Anterior cingulate cortex (tissue), 58 donors: ENCODE data around the gene PIK3CD.
"Not testable (repeated sequence)": the region's sequence is repeated elsewhere in the genome, so short reads cannot be mapped to it uniquely, and the experiment has no call there.

Experiments
- DNase-seq, 58 donors: peaks; one replicate each; lab custom pipeline; 2025; lab: John Stamatoyannopoulos, UW

PIK3CD gene

DNA sequence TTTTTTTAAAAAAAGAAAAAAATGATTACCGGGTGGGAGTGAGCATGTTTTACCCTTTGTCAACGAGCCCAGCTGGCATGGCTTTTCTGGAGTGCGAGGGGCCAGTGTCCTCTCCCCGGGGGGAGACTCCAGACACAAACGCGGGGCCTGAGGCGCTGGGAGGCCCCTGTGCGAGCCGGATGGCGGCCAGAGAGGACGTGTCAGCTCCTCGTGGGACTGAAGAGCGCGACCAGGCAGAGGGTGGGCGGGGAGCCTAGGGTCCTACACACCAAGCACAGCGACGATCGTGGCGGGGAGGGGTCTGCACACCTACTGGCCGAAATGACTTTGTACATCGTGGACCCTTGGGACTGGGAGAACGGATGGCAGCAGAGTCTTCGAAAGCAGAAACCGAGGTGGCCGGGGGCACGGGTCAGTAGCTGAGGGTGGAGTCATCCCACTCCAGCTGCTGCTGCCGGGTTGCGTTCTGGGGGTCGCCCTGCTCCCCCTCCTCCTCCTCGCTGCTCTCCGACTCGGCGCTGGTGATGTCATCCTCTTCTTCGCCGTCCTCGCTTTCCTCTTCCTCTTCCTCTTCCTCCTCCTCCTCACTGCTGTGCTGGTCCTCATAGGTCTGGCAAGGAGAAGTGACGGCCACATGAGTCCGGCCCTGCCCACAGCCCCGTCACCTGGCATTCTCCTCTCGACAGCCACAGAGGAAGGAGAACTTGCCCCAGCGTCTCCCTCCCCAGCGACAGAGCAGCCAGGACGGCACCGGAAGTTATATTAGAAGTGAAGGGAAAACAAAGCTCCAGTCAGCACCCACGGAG, 78.8 kb downstream of the PIK3CD start:
- DNase-seq, result peak in 20 of 58 donors; percentile 7 to 41 (median 24)

DNA sequence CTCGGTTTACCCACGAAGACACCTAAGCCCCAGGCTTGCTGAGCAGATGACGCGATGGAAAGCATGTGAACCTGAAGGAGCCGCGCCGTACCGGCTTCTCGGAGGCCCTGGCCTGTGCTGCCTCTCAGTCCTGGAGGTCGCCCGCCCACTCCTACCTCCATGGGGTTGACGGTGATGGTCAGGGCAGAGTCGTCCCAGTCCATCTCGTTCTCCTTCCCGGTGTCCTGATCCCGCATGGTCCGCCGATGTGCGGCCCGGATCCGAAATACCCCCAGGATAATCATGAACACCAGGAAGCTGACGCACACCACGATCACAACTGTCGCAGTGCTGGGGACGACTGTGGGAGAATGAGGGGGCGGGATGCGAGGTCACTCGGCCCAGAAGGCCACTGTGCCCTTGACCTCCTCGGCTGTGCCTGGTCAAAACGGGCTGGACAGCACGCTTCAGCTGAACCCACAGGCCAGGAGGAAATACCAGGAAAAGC, 79.6 kb downstream of the PIK3CD start:
- no peak for DNase-seq

DNA sequence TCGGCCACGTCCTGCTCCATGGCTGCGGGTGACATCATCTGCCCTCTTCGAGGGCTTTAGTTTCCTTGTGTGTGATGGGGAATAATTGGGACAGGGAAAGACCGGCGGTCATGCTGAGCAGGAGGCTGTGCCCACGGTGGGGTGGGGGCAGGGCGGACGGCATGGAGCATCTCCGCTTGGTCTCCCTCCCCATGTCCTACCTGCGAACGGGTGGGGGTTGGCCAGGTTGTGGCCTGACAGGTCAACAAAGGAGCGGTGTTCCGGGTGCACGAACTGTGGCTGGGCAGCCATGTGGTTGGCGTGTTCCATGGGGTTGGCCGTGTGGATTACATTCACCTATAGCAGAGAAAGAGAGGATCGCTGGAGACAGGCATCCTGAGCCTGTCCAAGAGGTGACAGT, 80.0 kb downstream of the PIK3CD start:
- no peak for DNase-seq

DNA sequence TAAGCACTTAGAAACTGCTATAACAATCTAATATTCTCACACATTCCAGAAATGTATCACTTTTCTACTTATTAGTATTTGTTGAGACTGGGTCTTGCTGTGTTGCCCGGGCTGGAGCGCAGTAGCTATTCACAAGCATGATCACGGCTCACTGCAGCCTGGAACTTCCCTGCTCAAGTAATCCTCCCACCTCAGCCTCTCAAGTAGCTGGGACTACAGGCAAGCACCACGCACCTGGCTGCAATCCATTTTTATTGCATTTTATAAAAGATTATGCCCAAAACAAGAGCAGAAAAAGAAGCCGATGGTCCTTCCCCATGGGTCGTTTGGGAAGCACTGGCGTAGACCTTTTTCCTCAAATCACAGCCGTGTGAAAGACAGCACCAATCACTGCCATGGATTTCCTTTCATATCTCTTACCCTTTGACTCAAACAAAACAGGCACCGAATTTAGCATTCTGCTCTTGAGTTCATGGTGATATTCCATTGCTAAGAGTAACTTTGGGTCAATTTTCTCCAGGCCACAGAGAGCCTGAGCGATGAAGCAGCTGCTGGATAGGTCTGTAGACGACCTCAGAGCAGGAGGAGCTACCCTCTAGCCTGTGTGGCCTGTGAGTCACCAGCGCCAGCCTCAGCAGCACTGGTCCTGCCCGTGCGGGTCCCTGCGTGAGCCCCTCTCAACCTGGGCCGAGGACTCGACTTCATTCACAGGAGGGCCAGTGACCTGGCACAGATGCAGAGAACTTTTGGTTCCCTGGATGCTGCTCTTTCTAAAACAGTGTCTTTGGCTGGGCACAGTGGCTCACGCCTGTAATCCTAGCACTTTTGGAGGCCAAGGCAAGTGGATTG, 80.8 kb downstream of the PIK3CD start:
- peak in 11 of 58 donors; percentile 7 to 65 (median 18) for DNase-seq

DNA sequence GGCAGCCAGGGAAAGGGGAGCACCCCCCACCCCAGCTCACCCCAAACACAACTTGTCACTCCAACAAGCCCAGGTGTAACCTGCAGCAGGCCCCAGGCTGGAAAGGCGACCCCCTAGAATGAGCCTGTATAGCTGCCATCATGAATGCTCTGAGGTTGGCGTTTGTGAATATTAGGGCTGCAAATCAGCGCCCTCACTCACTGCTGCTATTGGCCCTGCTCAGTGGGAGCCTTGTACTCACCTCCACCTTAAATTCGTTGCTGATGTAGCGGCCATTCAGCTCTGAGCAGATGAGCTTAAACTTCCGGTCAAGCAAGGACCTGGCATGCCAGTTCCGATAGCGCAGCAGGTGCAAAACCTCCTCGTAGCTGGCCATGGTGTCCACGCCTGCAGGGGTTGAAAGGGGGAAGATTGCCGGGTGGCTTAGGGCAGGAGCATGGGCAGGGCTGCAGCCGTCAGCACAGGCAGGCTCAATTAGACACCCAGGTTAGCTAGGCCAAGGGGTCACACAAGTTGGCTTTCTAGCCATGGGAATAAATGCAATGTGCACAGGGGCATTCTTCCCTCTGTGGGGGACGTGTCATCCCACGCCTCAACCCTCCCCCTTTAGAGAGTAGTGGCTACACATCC, 81.7 kb downstream of the PIK3CD start:
- DNase-seq, result no peak

DNA sequence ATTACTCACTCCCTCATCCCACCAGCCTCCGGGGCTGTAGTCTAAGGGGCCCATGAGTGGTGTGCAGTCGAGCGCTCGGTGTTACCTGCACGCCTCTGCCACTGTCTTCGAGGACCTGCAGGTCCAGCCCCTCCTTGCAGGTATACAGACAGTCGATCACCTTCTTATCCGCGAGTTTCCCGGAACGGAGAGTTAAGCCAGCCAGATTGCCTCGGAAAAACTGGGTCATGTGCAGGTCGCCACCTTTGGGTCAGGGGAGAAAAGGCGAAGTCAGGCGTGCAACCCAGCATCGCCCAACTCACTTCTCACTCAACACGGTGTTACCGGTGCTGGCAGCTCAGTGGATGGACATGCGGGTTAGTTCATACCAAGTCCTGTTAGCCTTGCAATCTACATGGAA, 84.3 kb downstream of the PIK3CD start:
- no peak for DNase-seq

DNA sequence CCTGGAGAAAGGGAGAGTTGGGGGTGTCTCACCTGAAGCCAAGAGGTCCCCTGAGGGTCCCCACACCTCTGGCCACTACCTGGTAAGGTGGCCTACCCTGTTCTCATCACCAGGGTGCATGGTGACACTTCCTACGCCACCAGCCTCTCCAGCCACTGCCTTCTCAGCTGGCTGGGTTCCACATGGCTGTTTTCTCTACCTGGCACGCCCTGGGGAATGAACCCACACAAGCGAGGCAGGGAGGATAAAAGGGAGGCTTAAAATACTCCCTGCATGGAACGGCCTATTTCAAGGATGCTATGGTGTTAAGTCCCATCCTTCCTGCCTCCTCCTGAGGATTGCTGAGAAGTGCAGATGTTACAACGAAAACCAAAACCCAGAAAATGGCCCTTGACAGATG, 84.7 kb downstream of the PIK3CD start:
- peak in 1 of 58 donors; percentile 15 for DNase-seq

DNA sequence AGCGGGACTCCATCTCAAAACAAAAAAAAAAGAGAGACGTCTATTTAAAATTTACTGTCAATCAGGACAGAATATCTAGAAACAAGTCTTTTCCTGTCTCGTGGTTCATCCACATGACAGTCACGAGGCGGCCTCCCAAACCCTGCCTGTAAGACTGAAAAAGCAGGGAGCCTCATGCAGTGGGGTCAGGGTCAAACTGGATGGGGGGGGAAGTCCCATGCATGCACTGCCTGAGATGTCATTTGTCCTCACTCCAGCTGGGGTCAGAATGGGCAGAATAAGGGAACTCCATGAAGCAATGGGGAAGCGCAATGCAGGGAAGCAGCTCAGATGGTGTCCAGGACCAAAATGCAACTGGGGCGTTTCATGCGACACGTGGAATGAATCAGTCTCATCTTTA, 85.5 kb downstream of the PIK3CD start:
- DNase-seq, result peak in 1 of 58 donors; percentile 15

DNA sequence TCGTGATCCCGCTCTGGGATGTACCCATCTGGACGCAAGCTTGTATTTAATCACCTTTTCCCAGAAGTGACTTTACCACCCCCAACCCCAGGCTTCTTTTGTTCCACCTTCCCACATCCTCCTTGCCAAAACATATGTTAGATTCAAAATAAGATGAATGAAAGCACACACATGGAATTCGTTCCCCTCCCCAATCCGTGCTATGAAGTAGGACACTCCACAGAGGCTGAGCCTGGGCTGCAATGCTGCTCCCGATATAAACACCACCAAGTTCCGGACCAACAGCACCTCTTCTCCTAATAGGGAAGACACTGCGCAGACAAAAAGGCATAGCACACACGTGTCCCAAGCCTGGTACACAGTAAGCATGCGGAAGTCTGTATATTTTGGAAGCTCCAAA, 86.1 kb downstream of the PIK3CD start:
- peak in 1 of 58 donors; percentile 17 for DNase-seq

DNA sequence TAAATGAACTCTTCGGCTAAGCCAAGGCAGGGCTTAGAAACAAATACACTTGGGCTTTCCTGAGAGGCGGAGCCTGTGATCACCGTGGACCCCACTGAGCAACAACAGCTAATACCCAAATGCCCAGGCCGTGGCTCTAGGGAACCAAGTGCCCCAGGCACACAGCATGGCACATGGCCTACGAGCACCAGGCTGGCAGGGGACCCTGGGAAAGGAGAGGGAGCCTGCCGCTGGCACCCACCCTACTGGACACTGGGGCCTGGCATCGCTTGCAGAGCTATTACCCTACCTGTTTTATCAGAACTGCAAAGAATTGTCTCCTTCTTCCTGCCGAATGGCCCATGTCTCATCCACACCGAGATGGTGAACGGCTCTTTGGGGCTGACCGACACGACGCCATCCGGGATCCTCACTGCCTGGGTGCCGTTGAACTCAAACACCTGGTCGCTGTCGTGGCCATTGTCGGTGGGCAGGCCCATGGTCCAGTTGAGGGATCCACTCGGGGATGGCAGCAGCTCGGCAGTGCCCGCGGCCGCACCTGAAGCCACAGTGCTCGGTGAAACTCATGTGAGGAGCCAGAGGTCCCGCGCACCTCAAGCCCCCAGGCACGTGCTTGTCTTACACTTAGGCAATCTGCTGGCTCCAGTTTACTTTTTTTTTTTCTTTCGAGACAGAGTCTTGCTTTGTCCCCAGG, 92.7 kb downstream of the PIK3CD start:
- DNase-seq, result no peak

DNA sequence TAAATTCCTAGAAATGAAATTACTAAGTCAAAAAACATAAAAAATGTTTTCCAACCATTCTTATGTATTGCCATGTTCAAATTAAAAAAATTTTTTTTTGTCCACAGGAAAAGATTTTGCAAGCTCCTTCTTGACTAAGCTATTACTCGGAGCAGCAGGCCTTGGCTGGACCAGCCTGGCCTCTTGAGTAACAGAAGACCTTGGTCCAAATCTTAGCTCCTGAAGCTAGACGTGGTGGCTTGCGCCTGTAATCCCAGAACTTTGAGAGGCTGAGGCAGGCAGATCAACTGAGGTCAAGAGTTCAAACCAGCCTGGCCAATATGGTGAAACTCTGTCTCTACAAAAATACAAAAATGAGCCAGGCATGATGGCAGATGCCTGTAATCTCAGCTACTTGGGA, 94.7 kb downstream of the PIK3CD start:
- no peak for DNase-seq

DNA sequence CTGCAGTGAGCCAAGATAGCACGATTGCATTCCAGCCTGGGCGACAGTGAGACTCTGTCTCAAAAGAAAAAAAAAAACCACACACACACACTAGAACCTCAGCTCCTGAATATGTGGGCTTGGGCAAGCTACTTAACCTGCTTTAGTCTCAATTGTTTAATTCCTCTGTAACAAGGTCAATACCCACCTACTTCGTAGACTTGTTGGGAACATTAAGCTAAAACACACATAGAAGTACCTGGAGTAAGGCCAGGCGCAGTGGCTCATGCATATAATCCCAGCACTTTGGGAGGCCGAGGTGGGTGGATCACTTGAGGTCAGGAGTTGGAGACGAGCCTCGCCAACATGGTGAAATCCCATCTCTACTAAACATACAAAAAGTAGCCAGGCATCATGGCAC, 95.1 kb downstream of the PIK3CD start:
- no peak for DNase-seq

DNA sequence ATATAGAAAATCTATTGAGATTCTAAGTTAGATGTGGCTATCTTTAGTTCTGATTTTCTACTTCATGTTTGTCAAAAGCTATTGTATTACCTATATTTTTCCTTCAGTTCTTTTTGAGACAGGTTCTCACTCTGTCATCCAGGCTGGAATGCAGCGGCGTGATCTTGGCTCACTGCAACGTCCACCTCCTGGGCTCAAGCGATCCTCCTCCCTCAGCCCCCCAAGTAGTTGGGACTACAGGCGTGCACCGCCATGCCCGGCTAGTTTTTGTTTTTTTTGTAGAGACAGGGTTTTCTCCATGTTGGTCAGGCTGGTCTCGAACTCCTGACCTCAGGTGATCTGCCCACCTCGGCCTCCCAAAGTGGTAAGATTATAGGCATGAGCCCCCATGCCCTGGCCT, 96.9 kb downstream of the PIK3CD start:
- DNase-seq, result not testable (repeated sequence)

DNA sequence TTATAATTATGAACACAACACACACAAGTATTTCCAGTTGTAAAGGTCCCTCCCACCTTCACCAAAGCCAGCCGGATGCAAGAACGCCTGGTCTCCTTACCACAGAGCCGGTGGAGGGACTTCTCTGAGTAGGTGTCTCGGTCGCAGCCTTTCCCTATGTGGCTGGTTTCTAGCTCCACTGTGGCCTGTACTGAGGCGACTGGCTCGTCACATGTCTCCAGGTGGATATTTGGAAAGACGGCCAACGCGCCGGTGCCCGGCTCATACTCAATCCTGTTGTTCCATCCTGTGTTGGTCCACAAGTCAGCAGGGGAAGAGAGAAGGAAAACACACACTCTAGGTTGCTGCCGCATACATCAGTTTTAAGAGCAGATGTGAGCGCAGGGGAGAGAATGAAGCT, 97.8 kb downstream of the PIK3CD start:
- no peak for DNase-seq

DNA sequence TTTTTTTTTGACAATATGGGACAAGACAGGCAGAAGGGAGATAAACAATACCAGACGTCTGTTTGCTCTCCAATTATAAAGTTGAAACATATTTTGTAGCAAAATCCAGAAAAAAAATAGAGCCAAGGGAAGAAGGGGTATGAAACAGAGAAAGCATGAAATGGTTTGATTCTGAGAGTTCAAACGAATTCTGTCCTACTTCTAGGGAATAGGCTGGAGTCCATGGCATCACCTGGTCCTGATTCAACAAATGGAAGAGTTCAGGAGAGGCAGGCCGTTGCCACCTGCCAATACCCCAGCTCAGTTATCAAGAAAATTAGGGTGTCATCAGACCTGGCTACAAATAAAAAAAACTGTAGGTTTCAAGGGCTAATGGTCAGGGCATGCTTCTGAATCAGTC, 100.4 kb downstream of the PIK3CD start:
- no peak for DNase-seq

DNA sequence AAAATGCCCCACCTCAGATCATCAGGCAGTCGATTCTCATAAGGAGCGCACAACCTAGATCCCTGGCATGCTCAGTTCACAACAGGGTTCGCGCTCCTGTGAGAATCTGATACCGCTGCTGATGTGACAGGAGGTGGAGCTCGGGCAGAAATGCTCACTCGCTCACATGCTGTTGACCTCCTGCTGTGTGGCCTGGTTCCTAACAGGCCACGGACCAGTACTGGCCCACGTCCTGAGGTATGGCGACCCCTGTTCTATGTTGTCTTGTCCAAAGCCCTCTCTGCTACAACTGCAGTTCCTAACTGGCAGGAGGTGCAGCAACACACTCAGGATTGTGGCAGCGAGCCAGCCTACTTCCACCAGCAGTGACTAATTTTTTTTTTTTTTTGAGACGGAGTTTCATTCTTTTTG, 101.6 kb downstream of the PIK3CD start:
- peak in 10 of 58 donors; percentile 8 to 42 (median 28) for DNase-seq

DNA sequence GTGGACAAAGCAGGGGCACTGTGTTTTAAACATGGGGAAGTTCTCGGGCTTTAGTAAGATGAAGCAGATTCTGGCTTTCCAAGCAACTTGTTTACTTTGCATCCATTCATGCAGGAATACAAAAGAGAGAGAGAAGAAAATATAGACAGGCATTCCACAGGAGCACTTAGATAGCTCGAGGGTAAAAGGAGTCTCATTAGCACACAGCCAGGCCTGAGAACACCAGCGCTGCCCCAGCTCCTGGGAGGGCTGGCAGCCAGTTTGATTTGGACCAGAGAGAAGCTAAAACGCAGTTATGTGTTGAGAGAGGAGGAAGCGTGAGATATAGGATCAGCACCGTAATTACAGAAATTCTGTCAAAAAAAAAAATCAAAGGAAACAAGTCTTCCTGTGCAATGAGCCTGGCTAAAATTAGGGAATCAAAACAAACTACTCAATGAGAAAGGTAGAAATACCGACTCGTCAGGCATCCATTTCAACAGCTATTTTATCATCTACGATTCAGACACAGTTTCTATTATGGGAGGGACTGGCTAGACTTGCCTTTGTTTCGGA, 104.0 kb downstream of the PIK3CD start:
- DNase-seq, result no peak

DNA sequence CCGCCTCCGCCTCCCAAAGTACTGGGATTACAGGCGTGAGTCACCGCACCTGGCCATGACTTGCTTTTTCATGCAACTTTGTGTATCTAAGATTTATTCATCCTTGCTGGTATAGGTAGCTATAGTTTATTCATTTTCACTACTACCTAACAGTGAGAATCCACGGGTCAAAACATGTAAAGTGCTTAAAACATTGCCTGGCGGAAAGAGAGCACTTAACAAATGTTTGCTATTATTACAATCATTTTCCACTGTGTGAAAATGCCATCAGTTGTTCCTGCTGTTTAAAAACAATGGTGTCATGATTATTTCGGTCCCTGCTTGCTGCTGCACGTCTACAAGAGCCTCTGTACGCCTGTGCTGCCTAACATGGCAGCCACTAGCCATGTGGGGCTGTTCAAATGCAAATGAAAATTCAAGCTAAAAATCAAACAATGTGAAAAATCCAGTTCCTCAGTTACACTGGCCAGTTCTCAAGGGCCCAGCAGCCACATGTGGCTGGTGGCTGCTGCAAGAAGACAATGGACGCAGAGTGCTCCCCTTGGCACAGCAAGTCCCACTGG, 107.1 kb downstream of the PIK3CD start:
- peak in 6 of 58 donors; percentile 5 to 19 (median 18) for DNase-seq

DNA sequence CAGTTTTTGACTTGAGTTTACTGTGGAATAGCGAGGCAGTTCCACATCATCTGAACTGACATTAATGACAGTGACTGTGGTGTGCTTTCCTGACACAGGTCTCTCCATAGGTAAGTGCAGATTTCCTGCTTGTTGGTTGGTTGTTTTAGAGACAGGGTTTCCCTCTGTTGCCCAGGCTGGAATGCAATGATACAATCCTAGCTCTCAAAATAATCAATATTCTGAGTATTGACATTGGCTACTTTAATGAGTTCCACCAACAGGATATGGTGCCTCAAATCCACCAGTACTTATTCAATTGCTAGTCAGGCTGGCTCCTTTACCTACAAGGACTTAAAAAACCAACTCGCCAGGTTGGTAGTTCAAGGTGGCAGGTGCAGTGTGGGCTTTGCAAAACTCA, 108.4 kb downstream of the PIK3CD start:
- DNase-seq, result no peak

DNA sequence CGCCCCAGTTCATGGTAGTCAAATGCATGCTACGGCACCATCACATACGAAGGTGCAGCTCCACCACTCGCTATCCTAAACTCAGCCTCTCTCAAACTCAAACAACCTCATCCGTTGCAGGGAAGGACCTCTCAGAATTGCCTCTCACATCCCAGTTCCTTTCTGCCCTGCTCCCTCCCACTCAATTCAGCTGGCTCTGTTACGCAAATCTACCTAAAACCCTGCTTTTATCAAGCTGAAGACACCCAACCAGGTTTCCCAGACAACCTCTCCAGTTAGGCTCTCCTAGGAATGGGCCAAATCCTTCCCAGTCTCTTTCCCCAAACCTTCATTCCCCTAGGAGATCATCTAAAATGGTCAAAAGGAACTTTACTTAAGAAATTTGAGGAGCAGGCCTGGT, 109.3 kb downstream of the PIK3CD start:
- no peak for DNase-seq
